ENCODE measurements around the gene TRIM24.
A peak's percentile ranks its signal among the peaks of the same experiment; 100 is the strongest.

TRIM24 gene

GRCh38 chr7:138588986-138589385 lies 128.9 kb downstream of the TRIM24 start:
- Histone ChIP-seq H3K36me3 (ENCODE audit: insufficient read depth, low read length) (no peaks in the 10 kb centered on the region), H3K4me1 (ENCODE audit: control insufficient read depth, insufficient read depth, low read length) (no peaks in the 10 kb centered on the region), H3K4me2 (ENCODE audit: low read length) (no peak overlapping the region), H3K27me3 (ENCODE audit: control insufficient read depth, insufficient read depth, low read length) (no peaks in the 10 kb centered on the region), H3K9me3 (replicated peaks; ENCODE audit: low read length) (no peaks in the 10 kb centered on the region), H3K9ac (ENCODE audit: low read depth, low read length) (no peak overlapping the region), H3K4me3 (ENCODE audit: low read length) (no peak overlapping the region)

GRCh38 chr7:138590154-138590553 lies 130.1 kb downstream of the TRIM24 start:
- H3K9me3 ChIP-seq (replicated peaks; ENCODE audit: low read length), result no peaks in the 10 kb centered on the region
- H3K36me3 ChIP-seq (ENCODE audit: insufficient read depth, low read length), result no peaks in the 10 kb centered on the region

GRCh38 chr7:138595454-138595853 lies 135.4 kb downstream of the TRIM24 start:
- Histone ChIP-seq H3K4me1 (ENCODE audit: control insufficient read depth, insufficient read depth, low read length) (no peaks in the 10 kb centered on the region), H3K9ac (ENCODE audit: low read depth, low read length) (no peak overlapping the region), H3K27me3 (ENCODE audit: control insufficient read depth, insufficient read depth, low read length) (no peaks in the 10 kb centered on the region), H3K9me3 (replicated peaks; ENCODE audit: low read length) (no peaks in the 10 kb centered on the region), H3K4me2 (ENCODE audit: low read length) (no peak overlapping the region), H3K4me3 (ENCODE audit: low read length) (no peak overlapping the region), H3K36me3 (ENCODE audit: insufficient read depth, low read length) (no peaks in the 10 kb centered on the region)

More at GRCh38 chr7:138590154-138590553, 130.1 kb downstream of the TRIM24 start:
- Histone ChIP-seq H3K27me3 (ENCODE audit: control insufficient read depth, insufficient read depth, low read length) (no peaks in the 10 kb centered on the region), H3K4me2 (ENCODE audit: low read length) (no peak overlapping the region), H3K4me3 (ENCODE audit: low read length) (no peak overlapping the region), H3K4me1 (ENCODE audit: control insufficient read depth, insufficient read depth, low read length) (no peaks in the 10 kb centered on the region), H3K9ac (ENCODE audit: low read depth, low read length) (no peak overlapping the region)

- Histone ChIP-seq H3K9ac (ENCODE audit: low read depth, low read length) (no peak overlapping the region), H3K4me1 (ENCODE audit: control insufficient read depth, insufficient read depth, low read length) (peaks cover 2% of the 10 kb centered on the region), H3K27me3 (ENCODE audit: control insufficient read depth, insufficient read depth, low read length) (no peaks in the 10 kb centered on the region), H3K36me3 (ENCODE audit: insufficient read depth, low read length) (no peaks in the 10 kb centered on the region), H3K4me2 (ENCODE audit: low read length) (no peak overlapping the region), H3K9me3 (replicated peaks; ENCODE audit: low read length) (no peaks in the 10 kb centered on the region), H3K4me3 (ENCODE audit: low read length) (no peak overlapping the region)
Observed at GRCh38 chr7:138602451-138602850, 142.4 kb downstream of the TRIM24 start.

GRCh38 chr7:138603549-138604318 lies 143.7 kb downstream of the TRIM24 start:
- Histone ChIP-seq H3K36me3 (ENCODE audit: insufficient read depth, low read length) (no peaks in the 10 kb centered on the region), H3K9ac (ENCODE audit: low read depth, low read length) (no peak overlapping the region), H3K27me3 (ENCODE audit: control insufficient read depth, insufficient read depth, low read length) (no peaks in the 10 kb centered on the region), H3K9me3 (replicated peaks; ENCODE audit: low read length) (no peaks in the 10 kb centered on the region), H3K4me3 (ENCODE audit: low read length) (no peak overlapping the region), H3K4me2 (ENCODE audit: low read length) (no peak overlapping the region), H3K4me1 (ENCODE audit: control insufficient read depth, insufficient read depth, low read length) (peaks cover 11% of the 10 kb centered on the region)

- no peaks in the 10 kb centered on the region for H3K9me3 ChIP-seq (replicated peaks; ENCODE audit: low read length)
- no peak overlapping the region for H3K4me3 ChIP-seq (ENCODE audit: low read length)
- H3K36me3 ChIP-seq (ENCODE audit: insufficient read depth, low read length), result no peaks in the 10 kb centered on the region
- H3K4me1 ChIP-seq (ENCODE audit: control insufficient read depth, insufficient read depth, low read length), result peaks cover 11% of the 10 kb centered on the region
- no peak overlapping the region for H3K4me2 ChIP-seq (ENCODE audit: low read length)
- no peak overlapping the region for H3K9ac ChIP-seq (ENCODE audit: low read depth, low read length)
- H3K27me3 ChIP-seq (ENCODE audit: control insufficient read depth, insufficient read depth, low read length), result no peaks in the 10 kb centered on the region
Observed at GRCh38 chr7:138606236-138606635, 146.2 kb downstream of the TRIM24 start.

GRCh38 chr7:138607216-138608126 lies 147.4 kb downstream of the TRIM24 start:
- Histone ChIP-seq H3K9me3 (replicated peaks; ENCODE audit: low read length) (no peaks in the 10 kb centered on the region), H3K36me3 (ENCODE audit: insufficient read depth, low read length) (no peaks in the 10 kb centered on the region), H3K4me3 (ENCODE audit: low read length) (no peak overlapping the region), H3K27me3 (ENCODE audit: control insufficient read depth, insufficient read depth, low read length) (no peaks in the 10 kb centered on the region), H3K9ac (ENCODE audit: low read depth, low read length) (no peak overlapping the region), H3K4me1 (ENCODE audit: control insufficient read depth, insufficient read depth, low read length) (peaks cover 11% of the 10 kb centered on the region), H3K4me2 (ENCODE audit: low read length) (peak overlapping the region; percentile 32)

GRCh38 chr7:138608275-138608674 lies 148.2 kb downstream of the TRIM24 start:
- Histone ChIP-seq H3K9ac (ENCODE audit: low read depth, low read length) (no peak overlapping the region), H3K27me3 (ENCODE audit: control insufficient read depth, insufficient read depth, low read length) (no peaks in the 10 kb centered on the region), H3K4me3 (ENCODE audit: low read length) (no peak overlapping the region), H3K36me3 (ENCODE audit: insufficient read depth, low read length) (no peaks in the 10 kb centered on the region), H3K4me2 (ENCODE audit: low read length) (peak overlapping the region; percentile 32), H3K4me1 (ENCODE audit: control insufficient read depth, insufficient read depth, low read length) (peaks cover 11% of the 10 kb centered on the region), H3K9me3 (replicated peaks; ENCODE audit: low read length) (no peaks in the 10 kb centered on the region)

- Histone ChIP-seq H3K27me3 (ENCODE audit: control insufficient read depth, insufficient read depth, low read length) (no peaks in the 10 kb centered on the region), H3K9me3 (replicated peaks; ENCODE audit: low read length) (no peaks in the 10 kb centered on the region), H3K4me1 (ENCODE audit: control insufficient read depth, insufficient read depth, low read length) (peaks cover 11% of the 10 kb centered on the region), H3K4me3 (ENCODE audit: low read length) (no peak overlapping the region), H3K9ac (ENCODE audit: low read depth, low read length) (no peak overlapping the region), H3K4me2 (ENCODE audit: low read length) (no peak overlapping the region), H3K36me3 (ENCODE audit: insufficient read depth, low read length) (no peaks in the 10 kb centered on the region)
Observed at GRCh38 chr7:138610671-138611170, 150.7 kb downstream of the TRIM24 start.

GRCh38 chr7:138613630-138614029 lies 153.6 kb downstream of the TRIM24 start:
- no peaks in the 10 kb centered on the region for H3K4me1 ChIP-seq (ENCODE audit: control insufficient read depth, insufficient read depth, low read length)
- H3K9ac ChIP-seq (ENCODE audit: low read depth, low read length), result no peak overlapping the region
- H3K4me2 ChIP-seq (ENCODE audit: low read length), result no peak overlapping the region
- no peaks in the 10 kb centered on the region for H3K36me3 ChIP-seq (ENCODE audit: insufficient read depth, low read length)
- H3K4me3 ChIP-seq (ENCODE audit: low read length), result no peak overlapping the region
- no peaks in the 10 kb centered on the region for H3K27me3 ChIP-seq (ENCODE audit: control insufficient read depth, insufficient read depth, low read length)
- no peaks in the 10 kb centered on the region for H3K9me3 ChIP-seq (replicated peaks; ENCODE audit: low read length)

- no peaks in the 10 kb centered on the region for H3K36me3 ChIP-seq (ENCODE audit: insufficient read depth, low read length)
- no peak overlapping the region for H3K4me2 ChIP-seq (ENCODE audit: low read length)
- H3K27me3 ChIP-seq (ENCODE audit: control insufficient read depth, insufficient read depth, low read length), result no peaks in the 10 kb centered on the region
- H3K4me3 ChIP-seq (ENCODE audit: low read length), result no peak overlapping the region
- H3K9ac ChIP-seq (ENCODE audit: low read depth, low read length), result no peak overlapping the region
- H3K9me3 ChIP-seq (replicated peaks; ENCODE audit: low read length), result no peaks in the 10 kb centered on the region
- no peaks in the 10 kb centered on the region for H3K4me1 ChIP-seq (ENCODE audit: control insufficient read depth, insufficient read depth, low read length)
Observed at GRCh38 chr7:138616085-138616484, 156.0 kb downstream of the TRIM24 start.
